Liver (tissue), 3 donors: ENCODE measurements around the gene CLDN8.

ENCODE experiments used
- ATF3 ChIP-seq: IDR thresholded peaks from 2 replicates; pipeline ENCODE4 v1.6.1; 2016; ENCODE audit warnings: antibody characterized with exemption
- CTCF ChIP-seq: fragments of 150-350 bp; IDR thresholded peaks from 2 replicates; pipeline ENCODE4 v1.5.1; 2017; ENCODE audit warnings: improper control_type of control experiment, low read depth, low read length; ENCODE audit not compliant: missing input control
- EGR1 ChIP-seq, 2 donors: IDR thresholded peaks; 2 replicates each; pipeline ENCODE4 v1.6.1; 2016 to 2018; ENCODE audit warnings: antibody characterized with exemption in 2 of 2, low read depth in 2 of 2
- GABPA ChIP-seq, 2 donors: IDR thresholded peaks in 1 of 2; conservative IDR thresholded peaks in 1 of 2; 2 replicates each; pipeline ENCODE4 v1.6.1; 2016; ENCODE audit warnings: antibody characterized with exemption in 2 of 2, mild to moderate bottlenecking in 1 of 2, moderate library complexity in 1 of 2
- HNF4G ChIP-seq: IDR thresholded peaks from 2 replicates; pipeline ENCODE4 v1.6.1; 2016; ENCODE audit warnings: antibody characterized with exemption
- MAX ChIP-seq: IDR thresholded peaks from 2 replicates; pipeline ENCODE4 v1.6.1; 2016; ENCODE audit warnings: antibody characterized with exemption
- NR2F2 ChIP-seq: IDR thresholded peaks from 2 replicates; pipeline ENCODE4 v1.6.1; 2016; ENCODE audit warnings: antibody characterized with exemption
- RAD21 ChIP-seq, 2 donors: IDR thresholded peaks; 2 replicates each; pipeline ENCODE4 v1.6.1; 2016; ENCODE audit warnings: antibody characterized with exemption in 2 of 2, mild to moderate bottlenecking in 2 of 2
- REST ChIP-seq: IDR thresholded peaks from 2 replicates; pipeline ENCODE4 v1.6.1; 2016; ENCODE audit warnings: antibody characterized with exemption, mild to moderate bottlenecking
- TAF1 ChIP-seq: conservative IDR thresholded peaks from 2 replicates; pipeline ENCODE4 v1.6.1; 2016; ENCODE audit warnings: antibody characterized with exemption, mild to moderate bottlenecking
- YY1 ChIP-seq: IDR thresholded peaks from 2 replicates; pipeline ENCODE4 v1.6.1; 2016; ENCODE audit warnings: antibody characterized with exemption, mild to moderate bottlenecking
- ZBTB33 ChIP-seq: IDR thresholded peaks from 2 replicates; pipeline ENCODE4 v1.6.1; 2016; ENCODE audit warnings: antibody characterized with exemption
- donor health status: healthy.
- donor health status: healthy.

GRCh38 chr21:30251781-30252180, 35.9 kb upstream of the CLDN8 start:
- no peak for TF ChIP-seq CTCF
- no peak for TF ChIP-seq GABPA (IDR thresholded peaks at IDR 0.05 in 1 of 2, conservative IDR thresholded peaks at IDR 0.05 in 1 of 2)
- TF ChIP-seq RAD21 (IDR thresholded peaks at IDR 0.05) = no peak
- TF ChIP-seq ATF3 = no peak
- no peak for TF ChIP-seq REST
- no peak for TF ChIP-seq TAF1
- no peak for TF ChIP-seq YY1
- TF ChIP-seq EGR1 (IDR thresholded peaks at IDR 0.05; ENCODE audit: low read depth in 2 of 2) = no peak
- no peak for TF ChIP-seq MAX
- no peak for TF ChIP-seq HNF4G
- no peak for TF ChIP-seq ZBTB33
- no peak for TF ChIP-seq NR2F2
